Adrenal gland (tissue), 12 donors: ENCODE data around the gene NADSYN1. TPM values are rescaled to one million over a fixed set of nuclear protein-coding genes. Genes with fewer than 3 reads are reported as not detected.

Experiments
- DNase-seq, 7 donors: peaks; one replicate each; pipeline ENCODE4 v3.0.0-alpha.2; 2019 to 2020
- H3K27ac ChIP-seq, 5 donors: fragments of 200-600 bp; sonication (generic) in 4 of 5; 1 replicate in 3 of 5; 2 replicates in 2 of 5; pipeline versions ENCODE4 v1.5.1 to v1.8.0; 2016 to 2020; ENCODE audit warnings: mild to moderate bottlenecking in 1 of 5
- H3K27me3 ChIP-seq: fragments of 200-600 bp; 2 replicates; pipeline ENCODE4 v1.8.0; 2021
- H3K36me3 ChIP-seq, 2 donors: fragments of 200-600 bp; replicated peaks in 1 of 2; 1 replicate in 1 of 2; 2 replicates in 1 of 2; pipeline versions ENCODE4 v1.5.1 to v1.8.0; 2018 to 2022
- H3K4me1 ChIP-seq, 2 donors: fragments of 200-600 bp; replicated peaks in 1 of 2; 1 replicate in 1 of 2; 2 replicates in 1 of 2; pipeline versions ENCODE4 v1.5.1 to v1.8.0; 2018 to 2021
- H3K4me3 ChIP-seq, 4 donors: fragments of 200-600 bp; sonication (generic) in 3 of 4; one replicate each; pipeline ENCODE4 v1.5.1; 2016 to 2018
- H3K9me3 ChIP-seq, 3 donors: fragments of 200-600 bp; sonication (generic) in 1 of 3; replicated peaks in 1 of 3; 1 replicate in 2 of 3; 2 replicates in 1 of 3; pipeline versions ENCODE4 v1.5.1 to v1.8.0; 2016 to 2021
- POLR2A ChIP-seq, 2 donors: fragments of 450-650 bp; IDR thresholded peaks; one replicate each; pipeline ENCODE4 v1.6.1; 2017; ENCODE audit warnings: antibody characterized with exemption in 2 of 2, mild to moderate bottlenecking in 2 of 2, moderate library complexity in 1 of 2
- WGBS, 4 donors: extraction: QIAGEN DNeasy Blood & Tissue Kit in 2 of 4; methylation state at CpG; one replicate each; pipeline versions ENCODE4 v1.1.5 to v1.1.7; 2013 to 2017; 5-methylcytosine and 5-hydroxymethylcytosine counted together
- intact Hi-C, 2 donors: fragments of 100-400 bp; cut with DNase I; formaldehyde crosslinking; loops; one replicate each; pipeline versions ENCODE4 v1.14.1 to v1.15.0; 2022 to 2023
- polyA plus RNA-seq, 3 donors: library from polyadenylated mRNA; stranded (reverse); fragments of 200-250 nt in 2 of 3; fragments of 350-450 nt in 1 of 3; fragmentation: Illumina TruSeq in 1 of 3; extraction: RNeasy Lipid Tissue Mini Kit (QIAGEN cat#74804) in 1 of 3; gene quantifications; one replicate each; pipeline ENCODE4 v1.2.3, GENCODE V29; 2013 to 2014
- total RNA-seq, 9 donors: library from RNA; depleted of rRNA in 4 of 9; stranded (reverse); fragments of >200 nt in 4 of 9; fragments of 120-200 nt in 1 of 9; fragmentation: NEBNext Ultra II Directional in 1 of 9; extraction: Animal tissue kit (Norgen Biotek cat#: 25700) in 1 of 9; gene quantifications; one replicate each; pipeline versions ENCODE4 v1.1.0 to v1.2.4, GENCODE V29; 2013 to 2023
- TF ChIP-seq, protein P1 (sequence below), 6 experiments: fragments of 450-650 bp in 4 of 6; fragments of 200-600 bp in 2 of 6; sonication (generic) in 1 of 6; IDR thresholded peaks; 1 replicate in 5 of 6; 2 replicates in 1 of 6; pipeline versions ENCODE4 v1.5.1 to v1.8.0; 2016 to 2021; ENCODE audit warnings: antibody characterized with exemption in 6 of 6, mild to moderate bottlenecking in 2 of 6, moderate library complexity in 1 of 6
- donor health status: healthy with polysubstance abuse.
- donor health status: Bipolar disorder and iron deficiency.
- donor health status: DM: yes; HTN: yes; CAD: no.
- donor health status: DM: no; HTN: no; CAD: no.
- donor health status: DM: no; HTN: no; CAD: no.
- donor health status: DM: yes; HTN: yes; CAD: no.

Gene NADSYN1
- total and polyA plus RNA-seq, 12 donors: 37.1 to 128 (median 58.5) TPM

DNA sequence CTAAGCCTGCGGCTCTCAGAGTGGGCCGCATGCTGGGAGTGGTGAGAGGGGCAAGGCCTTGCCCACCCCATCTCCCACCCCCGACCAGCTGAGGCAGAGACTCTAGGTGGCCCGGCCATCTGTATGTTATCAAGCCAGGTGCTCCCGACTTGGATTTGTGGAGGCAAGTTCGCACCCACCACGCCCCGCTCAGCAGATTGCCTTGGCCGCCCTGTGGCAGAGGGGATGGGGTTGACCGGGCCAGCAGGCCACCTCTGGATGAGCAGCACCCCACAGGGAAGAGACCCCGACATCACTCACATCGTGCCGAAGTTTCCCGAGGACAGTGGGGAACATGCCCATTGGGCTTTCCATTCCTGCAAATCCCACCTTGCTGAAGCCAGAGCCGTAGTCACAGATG is 45.6 kb upstream of the NADSYN1 start:
- TF ChIP-seq POLR2A (IDR thresholded peaks at IDR 0.05): no peak
- TF ChIP-seq, protein P1, sequence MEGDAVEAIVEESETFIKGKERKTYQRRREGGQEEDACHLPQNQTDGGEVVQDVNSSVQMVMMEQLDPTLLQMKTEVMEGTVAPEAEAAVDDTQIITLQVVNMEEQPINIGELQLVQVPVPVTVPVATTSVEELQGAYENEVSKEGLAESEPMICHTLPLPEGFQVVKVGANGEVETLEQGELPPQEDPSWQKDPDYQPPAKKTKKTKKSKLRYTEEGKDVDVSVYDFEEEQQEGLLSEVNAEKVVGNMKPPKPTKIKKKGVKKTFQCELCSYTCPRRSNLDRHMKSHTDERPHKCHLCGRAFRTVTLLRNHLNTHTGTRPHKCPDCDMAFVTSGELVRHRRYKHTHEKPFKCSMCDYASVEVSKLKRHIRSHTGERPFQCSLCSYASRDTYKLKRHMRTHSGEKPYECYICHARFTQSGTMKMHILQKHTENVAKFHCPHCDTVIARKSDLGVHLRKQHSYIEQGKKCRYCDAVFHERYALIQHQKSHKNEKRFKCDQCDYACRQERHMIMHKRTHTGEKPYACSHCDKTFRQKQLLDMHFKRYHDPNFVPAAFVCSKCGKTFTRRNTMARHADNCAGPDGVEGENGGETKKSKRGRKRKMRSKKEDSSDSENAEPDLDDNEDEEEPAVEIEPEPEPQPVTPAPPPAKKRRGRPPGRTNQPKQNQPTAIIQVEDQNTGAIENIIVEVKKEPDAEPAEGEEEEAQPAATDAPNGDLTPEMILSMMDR (IDR thresholded peaks at IDR 0.05): no peak
- intact Hi-C loops: no loop called here
- H3K27ac ChIP-seq: no peak overlapping the region
- H3K9me3 ChIP-seq: no peaks in the 10 kb centered on the region
- 74 to 95% (median 88%) methylated on average over 3 to 15 of the region's 15 CpGs for WGBS, 4 donors
- no peaks in the 10 kb centered on the region for H3K4me1 ChIP-seq
- no peak for DNase-seq
- no peaks in the 10 kb centered on the region for H3K36me3 ChIP-seq
- H3K4me3 ChIP-seq: no peak overlapping the region
- no peaks in the 10 kb centered on the region for H3K27me3 ChIP-seq

DNA sequence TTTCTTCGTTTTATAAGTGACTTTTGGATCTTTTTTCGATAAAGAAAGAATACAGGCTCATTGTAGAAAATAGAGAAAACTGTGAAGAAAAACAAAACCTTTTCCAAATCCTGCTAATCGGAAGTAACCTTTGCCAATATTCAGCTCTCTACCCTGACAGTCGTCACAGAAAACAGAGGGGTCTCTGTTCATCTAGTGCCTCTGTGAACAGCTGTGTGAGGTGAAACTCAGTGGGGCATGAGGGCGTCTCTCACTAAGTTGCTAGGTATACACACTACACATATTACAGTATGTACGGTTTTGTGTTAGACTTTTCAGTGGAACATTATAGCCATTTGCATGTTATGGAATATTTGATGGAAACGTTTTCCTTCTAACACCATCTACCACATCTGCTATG is 44.2 kb upstream of the NADSYN1 start:
- H3K4me3 ChIP-seq: no peak overlapping the region
- H3K9me3 ChIP-seq: no peaks in the 10 kb centered on the region
- no peaks in the 10 kb centered on the region for H3K27me3 ChIP-seq
- DNase-seq: no peak
- 71 to 82% (median 76%) methylated on average over 7 of the region's 7 CpGs for WGBS, 4 donors
- no peaks in the 10 kb centered on the region for H3K4me1 ChIP-seq
- TF ChIP-seq, protein P1 (IDR thresholded peaks at IDR 0.05): no peak
- TF ChIP-seq POLR2A (IDR thresholded peaks at IDR 0.05): no peak
- H3K36me3 ChIP-seq: no peaks in the 10 kb centered on the region
- intact Hi-C loops: no loop called here
- no peak overlapping the region for H3K27ac ChIP-seq

DNA sequence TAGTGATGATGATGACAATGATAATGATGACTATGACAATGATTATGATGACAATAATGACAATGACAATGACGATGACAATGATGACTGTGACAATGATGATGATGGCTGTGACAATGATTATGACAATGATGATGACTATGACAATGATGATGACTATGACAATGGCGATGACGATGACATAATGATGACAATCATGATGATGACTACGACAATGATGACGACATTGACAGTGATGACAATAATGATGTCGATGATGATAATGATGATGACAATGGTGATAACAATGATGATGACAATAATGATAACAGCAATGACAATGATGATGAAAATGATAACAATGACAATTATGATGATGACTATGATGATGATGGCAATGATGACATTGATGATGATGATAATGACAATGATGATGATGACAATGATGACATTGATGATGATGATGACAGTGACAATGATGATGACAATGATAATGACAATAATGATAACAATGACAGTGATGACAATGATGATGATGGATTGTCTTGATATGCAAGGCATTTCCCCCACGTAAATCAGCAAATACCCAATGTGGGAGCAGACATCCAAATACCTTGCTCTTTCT is 42.5 kb upstream of the NADSYN1 start:
- Histone ChIP-seq H3K4me3 (no peak overlapping the region), H3K9me3 (no peaks in the 10 kb centered on the region), H3K4me1 (no peaks in the 10 kb centered on the region), H3K27ac (no peak overlapping the region), H3K36me3 (no peaks in the 10 kb centered on the region), H3K27me3 (no peaks in the 10 kb centered on the region)
- WGBS, 4 donors: 76 to 89% (median 83%) methylated on average over 7 of the region's 7 CpGs
- no peak for TF ChIP-seq POLR2A (IDR thresholded peaks at IDR 0.05)
- TF ChIP-seq, protein P1 (IDR thresholded peaks at IDR 0.05): no peak
- DNase-seq: no peak
- intact Hi-C loops: loop anchor here in 1 of 2 donors (10.0 kb wide), 1 partner anchor 596 kb away; no protein-coding TSS in a partner anchor

DNA sequence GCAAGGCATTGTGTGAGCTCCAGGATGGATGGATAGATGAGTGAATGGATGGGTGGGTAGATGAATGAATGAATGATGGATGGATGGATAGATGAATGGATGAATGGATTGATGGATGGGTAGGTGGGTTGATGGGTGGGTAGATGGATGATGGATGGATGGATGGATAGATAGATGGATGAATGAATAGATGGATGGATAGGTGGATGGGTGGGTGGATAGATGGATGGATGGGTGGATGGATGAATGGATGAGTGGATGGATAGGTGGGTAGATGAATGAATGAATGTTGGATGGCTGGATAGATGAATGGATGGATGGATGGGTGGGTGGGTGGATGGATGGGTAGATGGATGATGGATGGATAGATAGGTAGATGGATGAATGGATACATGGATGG is 38.4 kb upstream of the NADSYN1 start:
- intact Hi-C loops: loop anchor here in 1 of 2 donors (10.0 kb wide), 1 partner anchor 600 kb away; no protein-coding TSS in a partner anchor

More for the DNA sequence above, 38.4 kb upstream of the NADSYN1 start:
- no peak for DNase-seq
- Histone ChIP-seq H3K27me3 (no peaks in the 10 kb centered on the region), H3K4me1 (no peaks in the 10 kb centered on the region), H3K4me3 (no peak overlapping the region), H3K27ac (no peak overlapping the region), H3K36me3 (no peaks in the 10 kb centered on the region), H3K9me3 (no peaks in the 10 kb centered on the region)
- TF ChIP-seq, protein P1 (IDR thresholded peaks at IDR 0.05): no peak
